Measurements from ENCODE around the gene FAM222A.
A peak's percentile ranks its signal among the peaks of the same experiment; 100 is the strongest.

FAM222A gene

GRCh38 chr12:109779382-109779781 is 65.8 kb downstream of the FAM222A start:
- DNase-seq = no peak

DNA sequence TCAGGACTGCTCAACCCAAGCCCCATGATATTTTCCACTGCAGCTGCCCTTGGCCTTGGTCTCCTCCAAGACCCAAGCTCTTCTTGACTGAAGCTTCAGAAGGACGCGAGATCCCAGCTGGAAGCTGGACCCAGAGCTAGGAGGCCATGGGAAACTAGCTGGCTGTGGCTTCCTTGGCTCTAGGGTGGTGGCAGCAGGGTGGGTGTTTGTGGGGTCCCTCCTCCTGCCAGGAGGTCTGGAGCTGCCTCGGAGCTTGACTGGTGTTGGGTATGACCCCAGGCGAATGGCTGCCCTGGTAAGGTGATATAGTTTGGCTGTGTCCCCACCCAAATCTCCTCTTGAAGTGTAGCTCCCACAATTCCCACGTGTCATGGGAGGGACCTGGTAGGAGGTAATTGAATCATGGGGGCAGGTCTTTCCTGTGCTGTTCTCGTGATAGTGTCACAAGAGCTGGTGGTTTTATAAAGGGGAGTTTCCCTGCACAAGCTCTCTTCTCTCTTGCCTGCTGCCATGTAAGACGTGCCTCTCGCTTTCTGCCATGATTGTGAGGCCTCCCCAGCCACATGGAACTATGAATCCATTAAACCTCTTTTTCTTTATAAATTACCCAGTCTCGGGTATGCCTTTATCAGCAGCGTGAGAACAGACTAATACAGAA is 68.2 kb downstream of the FAM222A start:
- no peak for DNase-seq

DNA sequence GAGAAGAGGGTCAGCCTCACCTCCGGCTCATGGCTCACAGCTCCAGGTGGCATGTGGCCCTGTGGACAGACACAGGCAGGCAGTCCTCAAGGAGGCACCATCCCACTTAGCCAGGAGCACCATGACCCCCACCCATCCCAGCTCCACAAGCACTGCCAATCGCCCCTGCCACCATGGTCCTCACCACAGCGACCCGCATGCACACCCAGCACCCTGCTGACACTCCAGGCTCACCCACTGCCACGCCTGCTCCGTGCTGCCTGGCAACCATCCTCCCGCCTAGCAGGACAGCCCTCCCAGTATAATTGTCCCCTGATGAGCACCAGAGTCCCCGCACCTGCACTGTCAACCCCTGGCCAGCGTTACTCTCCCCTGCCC is 68.7 kb downstream of the FAM222A start:
- no peak for DNase-seq

GRCh38 chr12:109783135-109783964 is 69.7 kb downstream of the FAM222A start:
- DNase-seq = no peak

DNA sequence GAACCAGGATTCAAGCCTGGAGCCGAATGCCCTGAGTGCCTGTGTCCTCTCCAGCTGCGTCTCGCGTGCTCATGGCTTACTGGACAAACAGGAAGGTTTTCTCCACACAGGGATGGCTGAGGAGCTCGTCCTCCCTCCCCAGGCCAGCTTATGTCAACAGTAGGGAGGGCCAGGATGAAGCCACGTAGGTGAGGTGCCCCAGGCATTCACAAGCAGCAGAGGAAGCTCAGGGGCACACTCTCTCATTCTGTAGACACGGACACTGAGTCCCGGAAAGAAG is 70.3 kb downstream of the FAM222A start:
- DNase-seq = no peak

GRCh38 chr12:109785854-109786253 is 72.2 kb downstream of the FAM222A start:
- no peak for DNase-seq

- DNase-seq = no peak
These were observed 73.2 kb downstream of the FAM222A start for GRCh38 chr12:109786799-109787198.

DNA sequence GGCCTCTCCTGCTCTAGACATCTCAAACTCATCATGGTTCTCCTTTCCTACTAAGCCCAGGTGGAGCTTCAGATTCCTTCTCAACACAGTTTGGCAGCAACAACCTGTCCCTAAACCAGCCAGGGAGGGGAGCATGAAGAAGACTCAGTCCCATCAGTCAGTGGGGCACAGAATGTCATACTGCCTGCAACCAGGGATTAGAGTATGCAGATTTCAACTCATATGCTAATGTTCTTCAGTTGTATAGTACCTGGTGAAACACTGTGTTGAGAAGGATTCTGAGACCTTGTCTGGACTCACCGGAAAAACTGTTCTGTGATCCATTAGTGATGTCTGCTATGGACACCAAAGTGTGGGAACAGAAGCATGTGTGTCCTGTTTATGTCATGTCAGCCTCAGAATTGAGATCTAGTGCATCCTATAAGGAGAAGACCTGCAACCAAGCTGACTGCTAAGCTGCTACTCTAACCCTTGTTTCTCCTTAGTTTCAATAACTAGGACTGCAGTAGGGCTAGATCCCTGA is 76.0 kb downstream of the FAM222A start:
- DNase-seq = no peak

DNA sequence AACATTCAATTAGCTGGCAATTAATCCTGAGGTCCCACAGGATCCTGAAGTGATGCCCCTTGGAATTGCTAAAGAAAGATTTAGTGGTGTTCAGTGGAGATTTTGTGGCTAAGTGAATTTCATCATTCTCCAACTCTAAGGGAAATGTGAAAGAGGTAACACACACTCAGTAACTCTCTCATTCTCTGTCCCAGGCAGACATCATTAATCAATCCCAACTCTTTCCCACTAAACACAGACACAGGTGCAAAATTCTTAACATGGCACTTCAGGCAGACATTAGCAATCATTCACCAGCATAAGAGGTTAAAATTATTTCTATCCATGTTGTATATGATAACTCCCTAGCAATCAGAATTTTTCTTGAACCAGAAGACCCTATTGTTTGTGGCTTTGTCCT is 79.4 kb downstream of the FAM222A start:
- no peak for DNase-seq

GRCh38 chr12:109793411-109793810 is 79.8 kb downstream of the FAM222A start:
- no peak for DNase-seq

- no peak for DNase-seq
These were observed 80.3 kb downstream of the FAM222A start for GRCh38 chr12:109793826-109794501.

GRCh38 chr12:109795023-109795422 is 81.4 kb downstream of the FAM222A start:
- DNase-seq = no peak

GRCh38 chr12:109796057-109796456 is 82.4 kb downstream of the FAM222A start:
- DNase-seq = no peak

DNA sequence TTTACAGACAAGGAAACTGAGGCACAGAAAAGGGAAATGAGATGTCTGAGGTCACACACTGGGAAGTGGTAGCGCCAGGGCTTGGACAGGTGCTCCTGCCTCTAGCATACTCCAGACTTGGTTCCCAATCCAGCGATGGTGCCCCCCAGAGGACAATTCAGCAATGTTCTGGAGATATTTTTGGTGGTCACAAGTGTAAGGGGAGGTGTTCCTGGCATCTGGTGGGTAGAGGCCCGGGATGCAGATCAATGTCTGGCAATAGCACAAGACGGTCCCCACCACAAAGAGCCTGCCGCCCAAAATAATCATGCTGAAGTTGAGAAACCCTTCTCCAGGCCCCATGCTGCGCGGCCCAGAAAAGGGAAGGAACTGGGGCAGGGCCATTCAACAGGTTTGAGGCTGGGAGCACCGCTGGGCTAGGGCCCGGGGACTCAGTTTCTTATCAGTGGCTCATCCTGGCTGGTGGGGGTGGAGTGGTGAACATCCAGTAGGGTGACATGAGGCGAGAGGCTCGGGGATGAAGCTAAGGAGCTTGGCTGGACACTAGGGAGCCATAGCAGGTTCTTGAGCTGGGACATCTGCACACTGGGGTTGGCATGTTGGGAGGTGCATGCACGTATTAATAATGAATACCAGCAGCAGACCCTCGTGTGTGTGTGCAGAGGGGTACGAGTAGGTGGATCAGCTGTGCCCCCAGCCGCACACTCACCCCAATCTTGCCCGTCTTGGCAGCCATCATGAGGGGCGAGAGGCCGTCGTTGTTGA is 84.5 kb downstream of the FAM222A start:
- no peak for DNase-seq

DNA sequence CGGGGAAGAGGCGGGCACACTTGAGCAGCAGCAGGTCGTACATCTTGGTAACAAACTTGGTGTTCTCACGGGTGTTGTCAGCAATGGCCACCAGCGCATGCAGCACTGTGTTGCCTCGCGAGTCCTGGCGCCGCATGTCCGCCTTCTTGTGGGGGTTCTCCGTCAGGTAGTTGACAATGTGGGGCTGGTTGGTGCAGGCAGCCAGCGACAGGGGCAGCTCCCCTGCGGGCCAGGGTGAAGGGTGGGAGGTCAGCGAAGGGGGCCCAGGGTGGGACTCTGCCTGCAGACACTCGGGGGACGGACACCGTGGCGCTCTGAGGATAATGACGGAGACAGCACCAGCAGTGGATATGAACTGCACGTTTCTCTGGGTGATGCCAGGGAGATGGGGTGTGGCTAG is 85.1 kb downstream of the FAM222A start:
- DNase-seq = no peak

GRCh38 chr12:109800536-109800935 is 86.9 kb downstream of the FAM222A start:
- DNase-seq = no peak

DNA sequence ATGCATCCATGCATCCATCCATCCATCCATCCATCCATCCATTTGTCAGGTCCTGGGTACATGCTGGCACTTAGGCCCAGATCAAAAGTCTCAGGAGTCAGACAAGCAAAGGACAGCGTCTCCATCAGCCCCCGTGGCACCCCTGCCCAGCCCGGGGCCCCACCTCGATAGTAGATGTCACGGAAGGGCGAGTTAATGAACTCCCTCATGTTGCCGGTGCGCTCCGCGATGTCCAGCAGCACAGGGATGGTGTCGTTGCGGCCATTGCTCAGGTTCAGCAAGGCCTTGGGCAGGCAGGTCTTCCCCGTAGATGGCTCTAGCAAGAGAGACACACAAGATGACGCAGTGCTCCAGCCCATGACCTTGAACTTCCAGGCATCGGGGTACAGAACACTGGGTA is 89.2 kb downstream of the FAM222A start:
- no peak for DNase-seq

GRCh38 chr12:109803678-109804077 is 90.1 kb downstream of the FAM222A start:
- no peak for DNase-seq

GRCh38 chr12:109804820-109805761 is 91.5 kb downstream of the FAM222A start:
- peak; percentile 72 for DNase-seq

- no peak for DNase-seq
These were observed 94.5 kb downstream of the FAM222A start for GRCh38 chr12:109807954-109808643.

GRCh38 chr12:109808876-109809646 is 95.4 kb downstream of the FAM222A start:
- no peak for DNase-seq

Data from activated CD8-positive, alpha-beta memory T cell treated with anti-CD3 and anti-CD28 coated beads, Interleukin-2, amount 50 U/mL, for 4 hours (primary cell).